Measurements from ENCODE around the gene NTN5.

- no peak for TF ChIP-seq CTCF (conservative IDR thresholded peaks at IDR 0.05)
- no peak for TF ChIP-seq EZH2 (IDR thresholded peaks at IDR 0.05; ENCODE audit: low read depth)
Observed at GRCh38 chr19:48631225-48631624, 41.6 kb downstream of the NTN5 start.
